Measurements from ENCODE around the gene HDAC4. TPM values are rescaled to one million over a fixed set of nuclear protein-coding genes. Genes with fewer than 3 reads are reported as not detected.

Gene HDAC4
- total and polyA plus RNA-seq, 2 experiments from 2014 or later, result 9.3 to 10.8 TPM

- Histone ChIP-seq H3K4me1 (ENCODE audit: insufficient read depth) (peaks cover 68% of the 10 kb centered on the region), H3K9me3 (ENCODE audit: low read depth) (no peaks in the 10 kb centered on the region), H3K79me2 (peaks cover 84% of the 10 kb centered on the region), H3K9me2 (replicated peaks; ENCODE audit: insufficient read depth) (no peaks in the 10 kb centered on the region), H3K27ac (no peak overlapping the region), H3K27me3 (no peaks in the 10 kb centered on the region), H3K36me3 (replicated peaks; ENCODE audit: insufficient read depth, low read depth) (no peaks in the 10 kb centered on the region), H2AFZ (no peak overlapping the region), H3K4me3 (no peak overlapping the region), H3K4me2 (no peak overlapping the region), H4K20me1 (ENCODE audit: insufficient read depth, poor library complexity, severe bottlenecking) (no peaks in the 10 kb centered on the region)
- TF ChIP-seq EZH2phosphoT487 (IDR thresholded peaks at IDR 0.05; ENCODE audit: low read depth, severe bottlenecking, unreplicated experiment) (no peak), CTCF (IDR thresholded peaks at IDR 0.05; ENCODE audit: poor library complexity) (no peak), EZH2 (IDR thresholded peaks at IDR 0.05; ENCODE audit: borderline replicate concordance) (no peak)
- WGBS (ENCODE audit: low lambda C conversion rate, missing lambda C conversion rate), result 83% methylated on average over 11 of the region's 11 CpGs
- DNase-seq (ENCODE audit: low spot score), result no peak
Measured at GRCh38 chr2:239305222-239305575, 95.6 kb downstream of the HDAC4 start.

GRCh38 chr2:239304533-239305221 is 96.1 kb downstream of the HDAC4 start:
- DNase-seq (ENCODE audit: low spot score), result no peak
- WGBS (ENCODE audit: low lambda C conversion rate, missing lambda C conversion rate), result 79% methylated on average over 16 of the region's 16 CpGs
- Histone ChIP-seq H3K9me3 (ENCODE audit: low read depth) (no peaks in the 10 kb centered on the region), H3K9me2 (replicated peaks; ENCODE audit: insufficient read depth) (no peaks in the 10 kb centered on the region), H3K27ac (peak overlapping the region; percentile 70), H2AFZ (no peak overlapping the region), H3K36me3 (replicated peaks; ENCODE audit: insufficient read depth, low read depth) (no peaks in the 10 kb centered on the region), H4K20me1 (ENCODE audit: insufficient read depth, poor library complexity, severe bottlenecking) (no peaks in the 10 kb centered on the region), H3K79me2 (peaks cover 86% of the 10 kb centered on the region), H3K4me2 (peak overlapping the region; percentile 59), H3K27me3 (no peaks in the 10 kb centered on the region), H3K4me1 (ENCODE audit: insufficient read depth) (peaks cover 68% of the 10 kb centered on the region), H3K4me3 (no peak overlapping the region)
- TF ChIP-seq EZH2 (IDR thresholded peaks at IDR 0.05; ENCODE audit: borderline replicate concordance) (no peak), CTCF (IDR thresholded peaks at IDR 0.05; ENCODE audit: poor library complexity) (no peak), EZH2phosphoT487 (IDR thresholded peaks at IDR 0.05; ENCODE audit: low read depth, severe bottlenecking, unreplicated experiment) (no peak)

GRCh38 chr2:239303711-239304532 is 96.9 kb downstream of the HDAC4 start:
- Histone ChIP-seq H3K9me2 (replicated peaks; ENCODE audit: insufficient read depth) (no peaks in the 10 kb centered on the region), H4K20me1 (ENCODE audit: insufficient read depth, poor library complexity, severe bottlenecking) (no peaks in the 10 kb centered on the region), H3K36me3 (replicated peaks; ENCODE audit: insufficient read depth, low read depth) (no peaks in the 10 kb centered on the region), H3K4me2 (peak overlapping the region; percentile 59), H3K27ac (peak overlapping the region; percentile 70), H3K4me3 (no peak overlapping the region), H3K79me2 (peaks cover 90% of the 10 kb centered on the region), H3K4me1 (ENCODE audit: insufficient read depth) (peaks cover 65% of the 10 kb centered on the region), H2AFZ (no peak overlapping the region), H3K27me3 (no peaks in the 10 kb centered on the region), H3K9me3 (ENCODE audit: low read depth) (no peaks in the 10 kb centered on the region)
- 64% methylated on average over 21 of the region's 21 CpGs for WGBS (ENCODE audit: low lambda C conversion rate, missing lambda C conversion rate)
- DNase-seq (ENCODE audit: low spot score), result peak; percentile 58
- TF ChIP-seq CTCF (IDR thresholded peaks at IDR 0.05; ENCODE audit: poor library complexity) (no peak), EZH2phosphoT487 (IDR thresholded peaks at IDR 0.05; ENCODE audit: low read depth, severe bottlenecking, unreplicated experiment) (no peak), EZH2 (IDR thresholded peaks at IDR 0.05; ENCODE audit: borderline replicate concordance) (no peak)
